Mesendoderm (in vitro differentiated cells): Measurements from ENCODE around the gene LMNB1.

Source experiments
- DNase-seq: peaks from one replicate; pipeline ENCODE4 v3.0.0; 2013
- H2AK5ac ChIP-seq: 2 replicates; pipeline ENCODE4 v1.6.1; 2013; ENCODE audit warnings: low read length, inconsistent platforms
- H2BK120ac ChIP-seq: 2 replicates; pipeline ENCODE4 v1.6.1; 2013; ENCODE audit warnings: low read depth, mild to moderate bottlenecking, low read length, moderate library complexity, mixed read lengths
- H2BK15ac ChIP-seq: replicated peaks from 2 replicates; pipeline ENCODE4 v1.6.1; 2013; ENCODE audit warnings: low read depth, mild to moderate bottlenecking, moderate library complexity
- H2BK5ac ChIP-seq: 2 replicates; pipeline ENCODE4 v1.6.1; 2013; ENCODE audit warnings: low read length, inconsistent platforms
- H3K18ac ChIP-seq: 2 replicates; pipeline ENCODE4 v1.6.1; 2013; ENCODE audit warnings: mild to moderate bottlenecking, low read length, mixed read lengths
- H3K23ac ChIP-seq: one replicate; pipeline ENCODE4 v1.6.1; 2013; ENCODE audit warnings: low read length
- H3K27ac ChIP-seq: 2 replicates; pipeline ENCODE4 v1.5.1; 2013; ENCODE audit warnings: low read depth, mild to moderate bottlenecking, inconsistent platforms, low read length, moderate library complexity
- H3K27me3 ChIP-seq: 2 replicates; pipeline ENCODE4 v1.6.1; 2013; ENCODE audit warnings: low read length, control low read depth, mild to moderate bottlenecking, inconsistent platforms; ENCODE audit not compliant: insufficient read depth, poor library complexity
- H3K36me3 ChIP-seq: 2 replicates; pipeline ENCODE4 v1.6.1; 2013; ENCODE audit warnings: low read length, inconsistent platforms; ENCODE audit not compliant: control insufficient read depth, insufficient read depth
- H3K4ac ChIP-seq: one replicate; pipeline ENCODE4 v1.6.1; 2013; ENCODE audit warnings: low read depth, mild to moderate bottlenecking, low read length, moderate library complexity
- H3K4me1 ChIP-seq: 2 replicates; pipeline ENCODE4 v1.6.1; 2013; ENCODE audit warnings: low read depth, low read length, inconsistent platforms; ENCODE audit not compliant: control insufficient read depth
- H3K4me2 ChIP-seq: 2 replicates; pipeline ENCODE4 v1.6.1; 2013; ENCODE audit warnings: low read length
- H3K4me3 ChIP-seq: 2 replicates; pipeline ENCODE4 v1.5.1; 2013; ENCODE audit warnings: mild to moderate bottlenecking, low read length
- H3K56ac ChIP-seq: one replicate; pipeline ENCODE4 v1.6.1; 2013; ENCODE audit warnings: low read length
- H3K79me1 ChIP-seq: 2 replicates; pipeline ENCODE4 v1.6.1; 2013; ENCODE audit warnings: low read length, inconsistent platforms
- H3K79me2 ChIP-seq: 2 replicates; pipeline ENCODE4 v1.6.1; 2013; ENCODE audit warnings: mild to moderate bottlenecking, low read length; ENCODE audit not compliant: control insufficient read depth, insufficient read depth
- H3K9ac ChIP-seq: 2 replicates; pipeline ENCODE4 v1.6.1; 2013; ENCODE audit warnings: low read length, inconsistent platforms
- H4K5ac ChIP-seq: one replicate; pipeline ENCODE4 v1.6.1; 2013; ENCODE audit warnings: low read length
- H4K8ac ChIP-seq: one replicate; pipeline ENCODE4 v1.6.1; 2013; ENCODE audit warnings: low read depth, mild to moderate bottlenecking, control low read depth, low read length, moderate library complexity
- WGBS: extraction: QIAGEN DNeasy Blood & Tissue Kit; methylation state at CpG from one replicate; pipeline ENCODE4 v1.1.7; 2013; ENCODE audit warnings: low lambda C conversion rate, missing lambda C conversion rate; ENCODE audit not compliant: insufficient coverage; ENCODE audit errors: extremely low coverage; 5-methylcytosine and 5-hydroxymethylcytosine counted together

Gene LMNB1

GRCh38 chr5:126799780-126800179 is 22.8 kb downstream of the LMNB1 start:
- Histone ChIP-seq H3K27ac (no peak overlapping the region), H3K4ac (no peak overlapping the region), H3K27me3 (no peaks in the 10 kb centered on the region), H2BK5ac (no peak overlapping the region), H3K36me3 (no peaks in the 10 kb centered on the region), H2BK120ac (no peak overlapping the region), H4K5ac (no peak overlapping the region), H2BK15ac (no peak overlapping the region), H3K9ac (no peak overlapping the region), H2AK5ac (no peak overlapping the region), H3K4me1 (peaks cover 2% of the 10 kb centered on the region), H3K56ac (no peak overlapping the region), H3K4me2 (no peak overlapping the region), H3K18ac (no peak overlapping the region), H4K8ac (no peak overlapping the region), H3K23ac (no peak overlapping the region), H3K79me2 (peaks cover 93% of the 10 kb centered on the region), H3K4me3 (no peak overlapping the region), H3K79me1 (peaks cover 5% of the 10 kb centered on the region)
- DNase-seq, result no peak
- WGBS, result no CpG with 5 or more reads among the region's 1 CpG

GRCh38 chr5:126801174-126801991 is 24.4 kb downstream of the LMNB1 start:
- H3K4me2 ChIP-seq, result no peak overlapping the region
- no peak overlapping the region for H3K27ac ChIP-seq
- no peak overlapping the region for H2BK120ac ChIP-seq
- H3K4ac ChIP-seq, result no peak overlapping the region
- H3K4me1 ChIP-seq, result no peaks in the 10 kb centered on the region
- peaks cover 86% of the 10 kb centered on the region for H3K79me2 ChIP-seq
- DNase-seq, result no peak
- no peak overlapping the region for H2BK15ac ChIP-seq
- H2AK5ac ChIP-seq, result no peak overlapping the region
- WGBS, result no CpG with 5 or more reads among the region's 4 CpGs
- no peak overlapping the region for H3K18ac ChIP-seq
- no peak overlapping the region for H4K8ac ChIP-seq
- no peak overlapping the region for H3K23ac ChIP-seq
- no peak overlapping the region for H2BK5ac ChIP-seq
- no peak overlapping the region for H4K5ac ChIP-seq
- peaks cover 7% of the 10 kb centered on the region for H3K79me1 ChIP-seq
- H3K9ac ChIP-seq, result no peak overlapping the region
- no peaks in the 10 kb centered on the region for H3K27me3 ChIP-seq
- peaks cover 5% of the 10 kb centered on the region for H3K36me3 ChIP-seq
- no peak overlapping the region for H3K56ac ChIP-seq
- H3K4me3 ChIP-seq, result no peak overlapping the region

- Histone ChIP-seq H3K27me3 (no peaks in the 10 kb centered on the region), H3K9ac (no peak overlapping the region), H3K4me1 (no peaks in the 10 kb centered on the region), H3K79me2 (peaks cover 84% of the 10 kb centered on the region), H3K36me3 (peaks cover 8% of the 10 kb centered on the region), H2BK15ac (no peak overlapping the region), H4K8ac (no peak overlapping the region), H2AK5ac (no peak overlapping the region), H3K18ac (no peak overlapping the region), H4K5ac (no peak overlapping the region), H2BK120ac (no peak overlapping the region), H3K27ac (no peak overlapping the region), H3K4me2 (no peak overlapping the region), H3K4me3 (no peak overlapping the region), H3K4ac (no peak overlapping the region), H3K23ac (no peak overlapping the region), H3K79me1 (peaks cover 9% of the 10 kb centered on the region), H2BK5ac (no peak overlapping the region), H3K56ac (no peak overlapping the region)
- no CpG with 5 or more reads among the region's 1 CpG for WGBS
- no peak for DNase-seq
Measured at GRCh38 chr5:126801992-126802294, 25.0 kb downstream of the LMNB1 start.

- H2AK5ac ChIP-seq, result no peak overlapping the region
- H3K18ac ChIP-seq, result no peak overlapping the region
- H3K27me3 ChIP-seq, result no peaks in the 10 kb centered on the region
- H4K8ac ChIP-seq, result no peak overlapping the region
- no CpG with 5 or more reads among the region's 2 CpGs for WGBS
- H4K5ac ChIP-seq, result no peak overlapping the region
- H3K4me2 ChIP-seq, result no peak overlapping the region
- no peak overlapping the region for H2BK120ac ChIP-seq
- peaks cover 12% of the 10 kb centered on the region for H3K79me1 ChIP-seq
- H3K4me3 ChIP-seq, result no peak overlapping the region
- peaks cover 59% of the 10 kb centered on the region for H3K79me2 ChIP-seq
- no peak overlapping the region for H3K4ac ChIP-seq
- no peak overlapping the region for H3K27ac ChIP-seq
- no peaks in the 10 kb centered on the region for H3K4me1 ChIP-seq
- H2BK15ac ChIP-seq, result no peak overlapping the region
- no peak overlapping the region for H2BK5ac ChIP-seq
- DNase-seq, result no peak
- H3K9ac ChIP-seq, result no peak overlapping the region
- no peak overlapping the region for H3K56ac ChIP-seq
- no peak overlapping the region for H3K23ac ChIP-seq
- peaks cover 10% of the 10 kb centered on the region for H3K36me3 ChIP-seq
Measured at GRCh38 chr5:126805063-126805462, 28.1 kb downstream of the LMNB1 start.

GRCh38 chr5:126808521-126808988 is 31.6 kb downstream of the LMNB1 start:
- Histone ChIP-seq H2BK5ac (no peak overlapping the region), H2AK5ac (no peak overlapping the region), H3K4me1 (no peaks in the 10 kb centered on the region), H3K79me2 (peaks cover 39% of the 10 kb centered on the region), H3K4me2 (no peak overlapping the region), H3K4ac (no peak overlapping the region), H3K27me3 (no peaks in the 10 kb centered on the region), H3K18ac (no peak overlapping the region), H3K27ac (no peak overlapping the region), H4K5ac (no peak overlapping the region), H3K9ac (no peak overlapping the region), H3K56ac (no peak overlapping the region), H3K79me1 (peaks cover 21% of the 10 kb centered on the region), H3K23ac (no peak overlapping the region), H3K4me3 (no peak overlapping the region), H4K8ac (no peak overlapping the region), H2BK120ac (no peak overlapping the region), H3K36me3 (peaks cover 21% of the 10 kb centered on the region), H2BK15ac (no peak overlapping the region)
- no CpG with 5 or more reads among the region's 5 CpGs for WGBS
- no peak for DNase-seq

- H3K4ac ChIP-seq, result no peak overlapping the region
- no peak overlapping the region for H2BK15ac ChIP-seq
- no peak overlapping the region for H2BK5ac ChIP-seq
- no peak overlapping the region for H3K27ac ChIP-seq
- no peak overlapping the region for H3K23ac ChIP-seq
- peaks cover 19% of the 10 kb centered on the region for H3K79me1 ChIP-seq
- no peak overlapping the region for H3K4me3 ChIP-seq
- no peak for DNase-seq
- H2AK5ac ChIP-seq, result no peak overlapping the region
- H2BK120ac ChIP-seq, result no peak overlapping the region
- no peak overlapping the region for H3K18ac ChIP-seq
- H3K9ac ChIP-seq, result no peak overlapping the region
- H3K27me3 ChIP-seq, result no peaks in the 10 kb centered on the region
- no peak overlapping the region for H4K5ac ChIP-seq
- peaks cover 30% of the 10 kb centered on the region for H3K79me2 ChIP-seq
- H3K4me1 ChIP-seq, result no peaks in the 10 kb centered on the region
- H3K36me3 ChIP-seq, result peaks cover 24% of the 10 kb centered on the region
- no peak overlapping the region for H4K8ac ChIP-seq
- no CpG with 5 or more reads among the region's 7 CpGs for WGBS
- no peak overlapping the region for H3K4me2 ChIP-seq
- no peak overlapping the region for H3K56ac ChIP-seq
Measured at GRCh38 chr5:126809916-126810315, 33.0 kb downstream of the LMNB1 start.
